ENCODE data around the gene TASP1.
"Not testable (repeated sequence)": the region's sequence is repeated elsewhere in the genome, so short reads cannot be mapped to it uniquely, and the experiment has no call there.

The TASP1 gene

GRCh38 chr20:13648291-13649228 lies 9.8 kb upstream of the TASP1 start:
- no peak for DNase-seq (ENCODE audit: low spot score)

DNA sequence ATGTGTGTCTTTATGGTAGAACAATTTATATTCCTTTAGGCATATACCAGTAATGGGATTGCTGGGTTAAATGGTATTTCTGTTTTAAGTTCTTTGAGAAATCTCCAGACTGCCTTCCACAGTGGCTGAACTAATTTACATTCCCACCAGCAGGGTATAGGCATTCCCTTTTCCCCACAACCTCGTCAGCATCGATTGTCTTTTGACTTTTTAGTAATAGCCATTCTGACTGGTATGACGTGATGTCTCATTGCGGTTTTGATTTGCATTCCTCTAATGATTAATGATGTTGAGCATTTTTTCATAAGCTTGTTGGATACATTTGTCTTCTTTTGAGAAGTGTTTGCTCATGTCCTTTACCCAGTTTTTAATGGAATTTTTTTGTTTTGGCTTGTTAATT lies 5.3 kb upstream of the TASP1 start:
- no peak for DNase-seq (ENCODE audit: low spot score)

- no peak for DNase-seq (ENCODE audit: low spot score)
These were observed 392 bp upstream of the TASP1 start for GRCh38 chr20:13639150-13639497.

DNA sequence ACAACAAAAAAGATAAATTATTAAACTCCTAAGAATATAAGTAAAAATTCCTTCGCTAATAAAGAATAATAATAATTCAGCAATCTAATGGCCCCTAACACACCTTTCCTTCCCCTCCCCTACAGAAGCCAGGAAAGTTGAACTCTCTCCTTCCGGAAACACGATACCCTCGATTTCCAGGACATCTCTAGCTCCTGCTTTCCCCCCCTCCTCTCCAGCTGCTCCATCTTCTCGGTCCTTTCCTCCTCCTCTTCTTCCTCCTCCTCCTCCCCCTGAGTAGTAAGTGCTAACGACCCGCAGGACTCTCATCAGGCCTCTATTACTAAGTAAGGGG lies 603 bp downstream of the TASP1 start:
- DNase-seq (ENCODE audit: low spot score), result no peak

DNA sequence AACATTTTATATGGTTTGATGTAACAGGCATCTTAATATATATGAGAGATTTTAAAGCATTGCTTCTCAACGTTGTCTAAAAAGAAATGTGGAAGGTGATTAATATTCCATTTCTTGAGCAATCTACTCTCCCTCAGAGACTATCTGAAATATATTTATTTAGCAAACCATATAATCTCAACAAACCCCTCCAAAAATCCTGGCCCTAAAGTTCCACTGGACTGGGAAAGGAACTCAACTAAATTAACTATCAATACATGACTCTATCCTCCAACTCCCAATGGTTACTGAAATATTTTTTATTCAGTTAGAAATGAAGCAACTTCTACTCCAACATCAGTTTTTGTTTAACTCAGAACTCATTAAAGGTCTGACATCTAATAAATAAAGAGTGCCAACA lies 6.3 kb downstream of the TASP1 start:
- DNase-seq (ENCODE audit: low spot score), result no peak

- not testable (repeated sequence) for DNase-seq (ENCODE audit: low spot score)
These were observed 11.2 kb downstream of the TASP1 start for GRCh38 chr20:13627525-13627924.

- no peak for DNase-seq (ENCODE audit: low spot score)
These were observed 12.0 kb downstream of the TASP1 start for GRCh38 chr20:13626724-13627123.

DNA sequence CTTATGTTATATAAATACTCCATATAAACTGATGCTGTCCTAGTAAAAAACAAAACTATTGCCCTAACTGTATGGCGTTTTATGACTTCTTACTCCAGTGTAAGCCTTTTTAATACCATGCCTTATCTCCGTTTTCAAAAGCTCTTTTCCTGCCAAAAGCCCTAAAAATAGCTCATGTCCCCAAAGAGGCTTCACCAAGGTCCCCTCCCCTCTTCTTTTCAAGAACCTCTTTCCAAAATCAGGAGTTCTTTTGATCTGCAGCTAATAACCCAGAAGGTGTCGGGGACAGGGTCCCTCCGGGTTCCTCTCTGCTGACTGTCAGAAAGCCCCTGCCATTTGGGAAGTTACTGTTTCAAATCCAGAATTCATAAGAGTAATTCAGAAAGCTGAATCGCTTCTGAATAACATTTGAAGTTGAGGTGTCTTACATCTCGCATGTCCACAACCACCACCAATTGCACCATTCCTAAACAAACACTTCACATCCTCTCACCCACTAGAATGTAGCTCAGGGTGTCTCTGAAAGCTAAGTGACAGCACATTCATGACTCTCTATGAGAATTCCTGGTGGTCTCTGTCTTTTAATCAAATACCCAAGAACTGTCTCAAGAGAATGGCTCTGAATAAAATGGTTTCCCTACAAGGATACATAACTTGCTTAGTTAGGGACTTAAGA lies 13.3 kb downstream of the TASP1 start:
- no peak for DNase-seq (ENCODE audit: low spot score)

GRCh38 chr20:13619415-13619814 lies 19.3 kb downstream of the TASP1 start:
- not testable (repeated sequence) for DNase-seq (ENCODE audit: low spot score)

GRCh38 chr20:13618456-13618855 lies 20.3 kb downstream of the TASP1 start:
- not testable (repeated sequence) for DNase-seq (ENCODE audit: low spot score)

- not testable (repeated sequence) for DNase-seq (ENCODE audit: low spot score)
These were observed 21.1 kb downstream of the TASP1 start for GRCh38 chr20:13617585-13617984.

GRCh38 chr20:13616713-13617112 lies 22.0 kb downstream of the TASP1 start:
- DNase-seq (ENCODE audit: low spot score), result not testable (repeated sequence)

GRCh38 chr20:13613917-13614316 lies 24.8 kb downstream of the TASP1 start:
- no peak for DNase-seq (ENCODE audit: low spot score)

GRCh38 chr20:13611611-13612125 lies 27.1 kb downstream of the TASP1 start:
- DNase-seq (ENCODE audit: low spot score), result no peak

DNA sequence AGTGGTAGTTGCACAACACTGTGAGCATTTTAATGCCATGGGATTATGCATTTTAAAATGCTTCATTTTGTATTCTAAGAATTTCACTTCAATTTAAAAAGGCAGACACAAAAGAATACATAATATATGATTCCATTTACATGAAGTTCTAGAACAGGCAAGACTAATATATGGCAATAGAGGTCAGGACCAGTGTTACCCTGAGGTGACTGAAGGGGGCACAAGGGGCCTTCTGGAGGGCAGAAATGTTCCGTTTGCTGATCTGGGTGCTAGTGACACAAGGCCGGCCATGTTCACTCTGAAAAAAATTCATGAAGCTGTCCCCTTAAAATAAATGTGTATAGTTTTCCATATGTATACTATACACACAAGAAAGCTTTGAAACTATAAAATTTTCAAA lies 28.5 kb downstream of the TASP1 start:
- DNase-seq (ENCODE audit: low spot score), result peak; percentile 42

DNA sequence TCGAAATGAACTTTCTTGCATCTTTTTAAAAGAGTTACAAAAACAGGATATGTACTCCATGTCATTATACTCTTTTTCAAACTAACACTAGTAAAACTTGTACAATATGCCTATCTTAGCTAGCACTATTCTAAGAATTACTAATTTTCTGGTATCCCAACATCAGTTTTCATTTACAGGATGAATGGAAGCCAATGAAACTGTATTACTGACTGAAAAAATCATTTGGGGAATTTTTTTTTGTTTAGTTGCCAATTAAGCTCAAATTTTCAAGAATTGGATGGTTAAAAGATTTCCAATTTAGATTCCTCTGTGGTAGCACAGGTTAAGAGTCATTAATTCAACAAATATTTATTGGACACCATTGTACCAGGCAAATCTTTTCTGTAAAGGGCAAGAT lies 30.7 kb downstream of the TASP1 start:
- no peak for DNase-seq (ENCODE audit: low spot score)

- not testable (repeated sequence) for DNase-seq (ENCODE audit: low spot score)
These were observed 45.3 kb downstream of the TASP1 start for GRCh38 chr20:13593423-13593822.

DNA sequence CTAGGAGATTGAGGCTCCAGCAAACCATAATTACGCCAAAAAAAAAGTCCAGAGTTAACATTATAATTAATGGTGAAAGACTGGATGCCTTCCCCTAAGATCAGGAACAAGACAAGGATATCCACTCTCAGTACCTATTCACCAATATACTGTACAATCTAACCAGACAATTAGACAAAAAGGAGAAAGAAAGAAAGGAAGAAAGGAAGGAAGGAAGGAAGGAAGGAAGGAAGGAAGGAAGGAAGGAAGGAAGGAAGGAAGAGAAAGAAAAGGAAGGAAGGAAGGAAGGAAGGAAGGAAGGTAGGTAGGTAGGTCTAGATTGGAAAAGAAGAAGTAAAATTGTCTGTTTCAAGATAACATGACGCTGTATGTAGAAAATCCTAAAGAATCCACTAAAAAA lies 50.7 kb downstream of the TASP1 start:
- no peak for DNase-seq (ENCODE audit: low spot score)

DNA sequence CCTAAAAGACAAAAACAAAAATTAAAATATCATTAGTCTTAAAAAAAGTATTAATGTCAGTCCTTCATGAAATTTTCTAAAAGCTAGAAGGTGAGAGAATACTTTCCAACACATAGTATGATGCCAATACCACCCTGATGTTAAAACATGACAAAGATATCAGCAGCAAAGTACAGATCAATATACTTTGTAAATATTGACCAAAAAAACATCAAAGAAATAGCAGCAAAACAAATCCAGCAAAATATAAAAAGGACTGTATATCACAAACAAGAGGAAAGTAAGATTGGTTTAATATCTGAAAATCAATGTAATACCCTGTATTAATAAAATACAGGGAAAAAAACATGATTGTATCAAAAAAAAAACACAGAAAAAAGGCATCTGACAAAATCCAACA lies 51.4 kb downstream of the TASP1 start:
- no peak for DNase-seq (ENCODE audit: low spot score)

- DNase-seq (ENCODE audit: low spot score), result no peak
These were observed 52.6 kb downstream of the TASP1 start for GRCh38 chr20:13586133-13586532.

DNA sequence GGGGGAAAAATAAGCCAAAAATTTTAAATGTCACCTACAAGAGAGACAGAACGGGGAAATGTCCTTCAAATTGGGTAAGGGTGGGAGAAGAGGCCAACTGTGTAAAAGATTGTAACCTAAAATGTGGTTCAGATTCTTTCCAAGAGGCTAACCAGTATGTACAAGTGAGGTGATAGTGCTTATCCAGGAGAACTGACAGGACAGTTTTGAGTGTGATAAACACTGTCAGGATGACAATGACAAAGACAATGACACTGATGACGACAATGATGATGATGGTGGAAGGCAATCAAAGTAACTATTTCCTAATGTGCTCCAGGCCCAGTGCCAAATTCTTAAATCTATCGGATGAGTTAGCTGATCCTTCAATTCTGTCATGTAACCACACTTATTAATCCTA lies 57.3 kb downstream of the TASP1 start:
- no peak for DNase-seq (ENCODE audit: low spot score)

DNA sequence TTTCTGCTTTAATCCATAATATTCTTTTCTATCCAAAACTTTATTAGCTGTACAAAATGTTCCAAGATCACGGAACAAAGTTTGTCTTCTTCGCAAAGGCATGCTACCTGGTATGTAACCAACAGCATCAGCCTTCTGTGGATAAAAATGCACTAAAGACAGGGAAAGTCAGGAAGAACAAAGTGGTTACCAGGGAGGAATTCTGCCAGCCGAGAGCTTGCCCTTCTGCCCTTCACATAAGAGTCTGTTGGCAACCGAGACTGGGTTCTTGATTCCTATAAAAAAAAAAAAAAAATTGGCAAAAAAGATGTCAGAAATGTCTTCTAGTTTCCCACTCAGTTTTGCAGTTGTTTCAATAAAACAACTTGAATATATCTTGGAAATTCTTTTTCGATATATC lies 58.0 kb downstream of the TASP1 start:
- DNase-seq (ENCODE audit: low spot score), result no peak

- DNase-seq (ENCODE audit: low spot score), result no peak
These were observed 64.7 kb downstream of the TASP1 start for GRCh38 chr20:13574071-13574470.
